A673 (cell line): ENCODE results near the gene MSMO1. TPM values are rescaled to one million over a fixed set of nuclear protein-coding genes. Genes with fewer than 3 reads are reported as not detected.
A peak's percentile ranks its signal among the peaks of the same experiment; 100 is the strongest.

ENCODE experiments used
- BruUV-seq: library from RNA; stranded (reverse); fragments of 400-500 nt; replicated peaks from 2 replicates; lab custom pipeline; 2021; lab: Mats Ljungman, UMichigan
- CTCF ChIA-PET: fragments of 300-600 bp; sonication (Branson Sonifier 250); formaldehyde crosslinking; loops from one replicate; lab custom pipeline; 2022; ENCODE audit warnings: antibody characterized with exemption; lab: Charles Lee
- POLR2A ChIA-PET: fragments of 300-600 bp; sonication (Branson Sonifier 250); formaldehyde crosslinking; loops from one replicate; lab custom pipeline; 2022; ENCODE audit warnings: antibody characterized with exemption; ENCODE audit not compliant: low non-redundant PET; lab: Charles Lee
- DNase-seq: peaks from one replicate; pipeline ENCODE4 v3.0.0-alpha.2; 2015; ENCODE audit warnings: low spot score
- H3K27ac ChIP-seq: fragments of 200-600 bp; sonication (generic); 2 replicates; pipeline ENCODE4 v1.5.1; 2016; ENCODE audit warnings: mixed run types, low read depth, mild to moderate bottlenecking, mixed read lengths, antibody characterized with exemption, low read length; ENCODE audit not compliant: poor library complexity, severe bottlenecking
- H3K27me3 ChIP-seq: fragments of 200-600 bp; sonication (generic); replicated peaks from 2 replicates; pipeline ENCODE4 v1.6.1; 2017; ENCODE audit warnings: mixed run types, low read depth, mild to moderate bottlenecking, mixed read lengths, antibody characterized with exemption, low read length; ENCODE audit not compliant: insufficient read depth, poor library complexity
- H3K36me3 ChIP-seq: fragments of 200-600 bp; sonication (generic); 2 replicates; pipeline ENCODE4 v1.6.1; 2016; ENCODE audit warnings: mixed run types, mild to moderate bottlenecking, mixed read lengths, antibody characterized with exemption, low read length; ENCODE audit not compliant: insufficient read depth, poor library complexity, severe bottlenecking
- H3K4me1 ChIP-seq: fragments of 200-600 bp; sonication (generic); 2 replicates; pipeline ENCODE4 v1.6.1; 2017; ENCODE audit warnings: mixed run types, mild to moderate bottlenecking, mixed read lengths, antibody characterized with exemption, low read length; ENCODE audit not compliant: insufficient read depth, poor library complexity, severe bottlenecking
- H3K4me3 ChIP-seq: fragments of 200-600 bp; sonication (generic); 2 replicates; pipeline ENCODE4 v1.5.1; 2016; ENCODE audit warnings: low read depth, mixed run types, mild to moderate bottlenecking, mixed read lengths, low read length; ENCODE audit not compliant: poor library complexity, severe bottlenecking
- H3K9me3 ChIP-seq: fragments of 200-600 bp; sonication (generic); 2 replicates; pipeline ENCODE4 v1.6.1; 2016; ENCODE audit warnings: mixed run types, low read depth, mild to moderate bottlenecking, mixed read lengths, antibody characterized with exemption, low read length; ENCODE audit not compliant: poor library complexity, severe bottlenecking
- EZH2 ChIP-seq: fragments of 200-600 bp; sonication (generic); IDR thresholded peaks from 2 replicates; pipeline ENCODE4 v1.6.1; 2017; ENCODE audit warnings: borderline replicate concordance, low read depth, mild to moderate bottlenecking, mixed read lengths, antibody characterized with exemption, low read length; ENCODE audit not compliant: poor library complexity, severe bottlenecking
- intact Hi-C: fragments of 100-400 bp; cut with micrococcal nuclease; formaldehyde crosslinking; loops from one replicate; pipeline ENCODE4 v1.10.0; 2022; ENCODE audit not compliant: unreplicated experiment
- total RNA-seq: library from RNA; stranded (reverse); gene quantifications from 2 replicates; pipeline ENCODE4 v1.2.3, GENCODE V29; 2021
- TF ChIP-seq, protein P1 (sequence below): fragments of 300-800, 200-600 bp; sonication (generic); conservative IDR thresholded peaks from 2 replicates; pipeline ENCODE4 v1.5.1; 2017; ENCODE audit warnings: low read depth, mild to moderate bottlenecking, antibody characterized with exemption, low read length, moderate library complexity, mixed read lengths

MSMO1 gene
- total RNA-seq, 1 experiment from 2014 or later, result 137 TPM

DNA sequence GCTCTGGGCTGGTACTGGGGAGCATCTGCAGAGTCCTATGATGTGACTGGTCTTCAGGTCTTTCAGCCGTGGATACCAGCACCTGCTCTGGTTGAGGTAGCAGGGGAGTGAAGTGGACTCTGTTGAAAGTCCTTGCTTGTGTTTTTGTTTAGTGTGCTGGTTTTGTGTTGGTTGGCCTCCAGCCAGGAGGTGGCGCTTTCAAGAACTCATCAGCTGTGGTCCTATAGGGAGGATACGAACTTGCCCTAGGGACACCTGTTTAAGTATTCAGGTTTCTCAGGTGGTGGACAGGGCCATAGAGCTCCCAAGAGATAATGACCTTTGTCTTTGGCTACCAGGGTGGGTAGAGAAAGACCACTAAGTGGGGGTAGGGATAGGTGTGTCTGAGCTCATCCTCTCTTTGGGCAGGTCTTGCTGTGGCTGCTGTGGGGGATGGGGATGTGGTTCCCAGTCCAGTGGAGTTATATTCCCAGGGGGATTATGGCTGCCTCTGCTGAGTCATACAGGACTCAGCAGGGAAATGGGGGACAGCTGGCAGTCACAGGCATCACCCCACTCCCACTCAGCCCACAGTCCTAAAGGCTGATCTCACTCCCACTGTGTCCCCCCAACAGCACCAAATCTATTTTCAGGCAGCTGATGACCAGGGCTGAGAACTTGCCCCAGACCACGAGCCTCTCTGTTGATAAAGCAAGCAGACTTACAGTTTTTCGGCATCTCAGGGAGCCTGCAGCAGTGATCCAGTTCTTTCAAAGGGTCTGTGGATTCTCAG is 24.1 kb downstream of the MSMO1 start:
- H3K4me3 ChIP-seq, result no peak overlapping the region
- no TSS peak for BruUV-seq
- H3K4me1 ChIP-seq, result no peaks in the 10 kb centered on the region
- ChIA-PET POLR2A (no interaction called here), CTCF (no interaction called here)
- no peaks in the 10 kb centered on the region for H3K9me3 ChIP-seq
- no peak for DNase-seq
- intact Hi-C loops, result no loop called here
- H3K27me3 ChIP-seq, result no peaks in the 10 kb centered on the region
- no peaks in the 10 kb centered on the region for H3K36me3 ChIP-seq
- H3K27ac ChIP-seq, result no peak overlapping the region
- TF ChIP-seq, protein P1, sequence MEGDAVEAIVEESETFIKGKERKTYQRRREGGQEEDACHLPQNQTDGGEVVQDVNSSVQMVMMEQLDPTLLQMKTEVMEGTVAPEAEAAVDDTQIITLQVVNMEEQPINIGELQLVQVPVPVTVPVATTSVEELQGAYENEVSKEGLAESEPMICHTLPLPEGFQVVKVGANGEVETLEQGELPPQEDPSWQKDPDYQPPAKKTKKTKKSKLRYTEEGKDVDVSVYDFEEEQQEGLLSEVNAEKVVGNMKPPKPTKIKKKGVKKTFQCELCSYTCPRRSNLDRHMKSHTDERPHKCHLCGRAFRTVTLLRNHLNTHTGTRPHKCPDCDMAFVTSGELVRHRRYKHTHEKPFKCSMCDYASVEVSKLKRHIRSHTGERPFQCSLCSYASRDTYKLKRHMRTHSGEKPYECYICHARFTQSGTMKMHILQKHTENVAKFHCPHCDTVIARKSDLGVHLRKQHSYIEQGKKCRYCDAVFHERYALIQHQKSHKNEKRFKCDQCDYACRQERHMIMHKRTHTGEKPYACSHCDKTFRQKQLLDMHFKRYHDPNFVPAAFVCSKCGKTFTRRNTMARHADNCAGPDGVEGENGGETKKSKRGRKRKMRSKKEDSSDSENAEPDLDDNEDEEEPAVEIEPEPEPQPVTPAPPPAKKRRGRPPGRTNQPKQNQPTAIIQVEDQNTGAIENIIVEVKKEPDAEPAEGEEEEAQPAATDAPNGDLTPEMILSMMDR, result 0 out of 2 replicates have a peak, but pooled peaks have one; percentile 33
- TF ChIP-seq EZH2, result no peak

DNA sequence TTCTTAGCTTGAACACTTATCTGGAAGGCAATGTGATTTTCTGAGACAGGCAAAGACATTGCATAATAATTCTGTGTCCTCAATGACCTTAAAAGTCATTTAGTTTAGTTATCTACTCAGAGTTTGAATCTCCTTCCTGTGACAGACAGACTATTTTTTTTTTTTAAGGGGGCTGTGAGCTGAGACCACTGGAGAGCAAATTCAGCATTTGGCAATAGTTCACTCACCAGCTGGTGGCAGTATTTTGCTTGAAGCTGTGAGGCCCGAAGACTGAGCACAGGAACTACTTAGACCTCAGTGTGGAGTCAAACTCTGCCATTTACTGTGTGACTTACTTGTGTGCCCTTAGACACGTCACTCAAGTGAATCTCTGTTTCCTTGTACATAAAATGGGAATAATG is 28.4 kb downstream of the MSMO1 start:
- no peaks in the 10 kb centered on the region for H3K27me3 ChIP-seq
- H3K36me3 ChIP-seq, result no peaks in the 10 kb centered on the region
- ChIA-PET CTCF (interaction anchor here (1.0 kb wide), 1 partner anchor 243 kb away, joined by 3 read pairs; the partner anchor contains the start of gene TMEM192), POLR2A (no interaction called here)
- no peak overlapping the region for H3K4me3 ChIP-seq
- H3K9me3 ChIP-seq, result no peaks in the 10 kb centered on the region
- intact Hi-C loops, result loop anchor here (1.0 kb wide), 1 partner anchor 108 kb away; no protein-coding TSS in a partner anchor
- BruUV-seq, result no TSS peak
- H3K27ac ChIP-seq, result no peak overlapping the region
- no peak for TF ChIP-seq EZH2
- TF ChIP-seq, protein P1, result peak; percentile 60
- DNase-seq, result peak; percentile 46
- no peaks in the 10 kb centered on the region for H3K4me1 ChIP-seq

DNA sequence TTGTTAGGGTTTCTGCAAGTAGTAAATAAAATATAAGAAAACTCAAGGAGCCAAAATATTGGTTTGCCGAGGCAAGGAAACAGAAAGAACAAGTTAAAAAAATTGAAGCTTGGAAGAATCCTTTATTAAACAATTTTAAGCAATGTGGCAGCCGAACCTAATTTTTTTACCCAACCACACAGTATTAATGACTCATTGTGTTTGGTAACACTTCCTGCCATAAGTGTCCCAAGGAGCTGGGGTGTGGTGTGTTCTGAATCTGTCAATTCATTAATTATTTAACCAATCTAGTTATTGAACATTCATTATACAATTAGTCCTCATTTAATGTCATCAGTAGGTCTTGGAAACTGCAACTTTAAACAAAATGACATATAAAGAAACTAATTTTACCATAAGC is 32.0 kb downstream of the MSMO1 start:
- H3K9me3 ChIP-seq, result no peaks in the 10 kb centered on the region
- no TSS peak for BruUV-seq
- H3K4me3 ChIP-seq, result no peak overlapping the region
- DNase-seq, result no peak
- TF ChIP-seq EZH2, result no peak
- TF ChIP-seq, protein P1, result no peak
- H3K36me3 ChIP-seq, result no peaks in the 10 kb centered on the region
- ChIA-PET CTCF (no interaction called here), POLR2A (no interaction called here)
- no peak overlapping the region for H3K27ac ChIP-seq
- intact Hi-C loops, result no loop called here
- no peaks in the 10 kb centered on the region for H3K27me3 ChIP-seq
- H3K4me1 ChIP-seq, result no peaks in the 10 kb centered on the region
